HepG2 (cell line): ENCODE results near the gene CHMP1B. TPM values are rescaled to one million over a fixed set of nuclear protein-coding genes. Genes with fewer than 3 reads are reported as not detected.

ENCODE experiments used
- ATF4 ChIP-seq, 2 experiments: fragments of 450-650 bp in 1 of 2; sonication (generic) in 1 of 2; formaldehyde crosslinking; IDR thresholded peaks; 2 replicates each; pipeline versions ENCODE4 v1.5.0 to v1.8.0; 2020 to 2022; ENCODE audit warnings: mild to moderate bottlenecking in 1 of 2, missing genetic modification reagents in 1 of 2
- GFI1 ChIP-seq: sonication (generic); formaldehyde crosslinking; IDR thresholded peaks from 2 replicates; pipeline ENCODE4 v1.5.0; 2020; ENCODE audit warnings: missing genetic modification reagents, mild to moderate bottlenecking, borderline replicate concordance
- HMG20A ChIP-seq: IDR thresholded peaks from 2 replicates; pipeline ENCODE4 v1.6.1; 2016; ENCODE audit warnings: borderline replicate concordance
- HMGXB4 ChIP-seq, 2 experiments: sonication (generic) in 1 of 2; formaldehyde crosslinking in 1 of 2; IDR thresholded peaks; 2 replicates each; pipeline versions ENCODE4 v1.4.0 to v1.6.1; 2018 to 2020; ENCODE audit warnings: missing genetic modification reagents in 2 of 2, borderline replicate concordance in 1 of 2, low read depth in 1 of 2, mild to moderate bottlenecking in 1 of 2, missing biosample characterization in 1 of 2
- HOXA9 ChIP-seq: sonication (generic); formaldehyde crosslinking; IDR thresholded peaks from 2 replicates; pipeline ENCODE4 v1.8.1; 2022; ENCODE audit warnings: missing genetic modification reagents, mild to moderate bottlenecking, moderate library complexity, borderline replicate concordance
- HOXD1 ChIP-seq: sonication (generic); formaldehyde crosslinking; IDR thresholded peaks from 2 replicates; pipeline ENCODE4 v1.5.0; 2020; ENCODE audit warnings: missing genetic modification reagents
- IKZF1 ChIP-seq: fragments of 450-650 bp; IDR thresholded peaks from 2 replicates; pipeline ENCODE4 v1.7.1; 2016
- NCOR1 ChIP-seq: fragments of 200-600 bp; sonication (generic); IDR thresholded peaks from 2 replicates; pipeline ENCODE4 v1.7.0; 2017; ENCODE audit warnings: antibody characterized with exemption, low read length, borderline replicate concordance
- POGZ ChIP-seq: sonication (generic); formaldehyde crosslinking; IDR thresholded peaks from 2 replicates; pipeline ENCODE4 v1.4.0; 2020; ENCODE audit warnings: mild to moderate bottlenecking, missing genetic modification reagents
- SCMH1 ChIP-seq: sonication (generic); formaldehyde crosslinking; IDR thresholded peaks from 2 replicates; pipeline ENCODE4 v1.9.0; 2021; ENCODE audit warnings: missing genetic modification reagents, mild to moderate bottlenecking, borderline replicate concordance
- ZFP36L2 ChIP-seq: sonication (generic); formaldehyde crosslinking; IDR thresholded peaks from 2 replicates; pipeline ENCODE4 v1.4.0; 2020; ENCODE audit warnings: missing genetic modification reagents
- ZKSCAN5 ChIP-seq: sonication (generic); formaldehyde crosslinking; IDR thresholded peaks from 2 replicates; pipeline ENCODE4 v1.5.1; 2020; ENCODE audit warnings: mild to moderate bottlenecking, missing genetic modification reagents
- ZSCAN25 ChIP-seq: sonication (generic); formaldehyde crosslinking; IDR thresholded peaks from 2 replicates; pipeline ENCODE4 v1.8.0; 2022; ENCODE audit warnings: mild to moderate bottlenecking, missing genetic modification reagents
- polyA plus RNA-seq, 8 experiments: library from polyadenylated mRNA; depleted of rRNA in 3 of 8; stranded (reverse) in 7 of 8; unstranded in 1 of 8; fragments of >200 nt; fragmentation: Illumina TruSeq in 4 of 8; extraction: Trizol in 4 of 8; gene quantifications; 2 replicates each; pipeline versions ENCODE4 v1.2.1 to v1.2.3, GENCODE V29; 2011 to 2016; ENCODE audit warnings: low read depth in 4 of 8, missing spikeins in 1 of 8, mixed read lengths in 1 of 8; ENCODE audit not compliant: insufficient read depth in 1 of 8
- total RNA-seq, 5 experiments: library from RNA; depleted of rRNA; stranded (reverse); fragments of >200 nt; fragmentation: Illumina TruSeq; extraction: Trizol; gene quantifications; 2 replicates each; pipeline ENCODE4 v1.2.3, GENCODE V29; 2016; ENCODE audit warnings: low read depth in 1 of 5
- TF ChIP-seq, protein P1 (sequence below): sonication (generic); formaldehyde crosslinking; IDR thresholded peaks from 2 replicates; pipeline ENCODE4 v1.5.0; 2020; ENCODE audit warnings: mild to moderate bottlenecking, missing genetic modification reagents
- TF ChIP-seq, protein P2 (sequence below): sonication (generic); formaldehyde crosslinking; IDR thresholded peaks from 2 replicates; pipeline ENCODE4 v1.4.0; 2020; ENCODE audit warnings: missing genetic modification reagents, mild to moderate bottlenecking, borderline replicate concordance
- TF ChIP-seq, protein P3 (sequence below): sonication (generic); formaldehyde crosslinking; IDR thresholded peaks from 2 replicates; pipeline ENCODE4 v1.4.0; 2020; ENCODE audit warnings: missing genetic modification reagents
- TF ChIP-seq, protein P4 (sequence below): sonication (generic); formaldehyde crosslinking; IDR thresholded peaks from 2 replicates; pipeline ENCODE4 v1.5.1; 2020; ENCODE audit warnings: mild to moderate bottlenecking, missing genetic modification reagents, borderline replicate concordance

Gene CHMP1B
- total and polyA plus RNA-seq, 2 of the 13 experiments (the other 11 are each of a cell fraction or from before 2014, with no cell fraction given) = 18.8 to 20.2 TPM

DNA sequence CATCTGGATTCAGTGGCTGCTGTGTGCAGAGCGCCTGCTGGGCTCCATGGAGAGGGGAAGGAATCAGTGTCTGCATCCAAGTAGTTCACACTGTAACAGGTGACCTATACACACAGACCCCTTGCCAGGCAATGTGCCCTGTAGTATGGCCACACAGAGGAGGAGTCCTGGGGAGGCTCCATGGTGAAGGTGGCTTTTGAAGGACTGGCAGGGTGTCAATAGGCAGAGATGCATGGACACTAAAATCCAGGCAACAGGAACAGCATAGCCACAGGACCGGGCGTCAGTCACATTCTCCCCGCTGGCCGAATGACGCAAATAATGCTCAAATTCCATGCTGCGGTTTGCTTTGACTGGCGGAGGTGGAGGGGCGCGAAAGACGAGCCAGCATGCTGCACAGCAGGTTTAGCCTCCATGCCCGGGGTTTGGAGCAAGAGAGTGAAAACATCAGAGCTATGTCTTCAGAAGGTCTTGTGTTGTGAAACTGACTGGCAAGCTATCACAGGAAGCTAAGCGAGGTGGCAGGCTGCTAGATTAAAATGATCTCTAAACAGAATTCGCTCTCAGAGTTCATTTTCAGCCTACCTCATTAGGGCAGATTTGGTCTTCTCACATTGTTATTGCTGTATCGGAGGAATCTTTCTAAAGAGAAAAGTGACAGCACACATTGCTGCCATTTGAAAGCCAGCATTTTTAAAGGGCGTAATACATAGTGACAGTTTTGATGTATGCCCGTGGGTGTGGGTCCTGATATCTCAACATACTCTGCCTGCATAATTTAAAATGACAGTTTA lies 1.2 kb upstream of the CHMP1B start (continued):
- TF ChIP-seq, protein P1, sequence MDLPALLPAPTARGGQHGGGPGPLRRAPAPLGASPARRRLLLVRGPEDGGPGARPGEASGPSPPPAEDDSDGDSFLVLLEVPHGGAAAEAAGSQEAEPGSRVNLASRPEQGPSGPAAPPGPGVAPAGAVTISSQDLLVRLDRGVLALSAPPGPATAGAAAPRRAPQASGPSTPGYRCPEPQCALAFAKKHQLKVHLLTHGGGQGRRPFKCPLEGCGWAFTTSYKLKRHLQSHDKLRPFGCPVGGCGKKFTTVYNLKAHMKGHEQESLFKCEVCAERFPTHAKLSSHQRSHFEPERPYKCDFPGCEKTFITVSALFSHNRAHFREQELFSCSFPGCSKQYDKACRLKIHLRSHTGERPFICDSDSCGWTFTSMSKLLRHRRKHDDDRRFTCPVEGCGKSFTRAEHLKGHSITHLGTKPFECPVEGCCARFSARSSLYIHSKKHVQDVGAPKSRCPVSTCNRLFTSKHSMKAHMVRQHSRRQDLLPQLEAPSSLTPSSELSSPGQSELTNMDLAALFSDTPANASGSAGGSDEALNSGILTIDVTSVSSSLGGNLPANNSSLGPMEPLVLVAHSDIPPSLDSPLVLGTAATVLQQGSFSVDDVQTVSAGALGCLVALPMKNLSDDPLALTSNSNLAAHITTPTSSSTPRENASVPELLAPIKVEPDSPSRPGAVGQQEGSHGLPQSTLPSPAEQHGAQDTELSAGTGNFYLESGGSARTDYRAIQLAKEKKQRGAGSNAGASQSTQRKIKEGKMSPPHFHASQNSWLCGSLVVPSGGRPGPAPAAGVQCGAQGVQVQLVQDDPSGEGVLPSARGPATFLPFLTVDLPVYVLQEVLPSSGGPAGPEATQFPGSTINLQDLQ (CRISPR knock-in tag) = no peak
- no peak for TF ChIP-seq ZFP36L2 (CRISPR knock-in tag)
- TF ChIP-seq POGZ (CRISPR knock-in tag) = no peak
- no peak for TF ChIP-seq IKZF1
- TF ChIP-seq HOXA9 (CRISPR knock-in tag) = no peak
- TF ChIP-seq, protein P2, sequence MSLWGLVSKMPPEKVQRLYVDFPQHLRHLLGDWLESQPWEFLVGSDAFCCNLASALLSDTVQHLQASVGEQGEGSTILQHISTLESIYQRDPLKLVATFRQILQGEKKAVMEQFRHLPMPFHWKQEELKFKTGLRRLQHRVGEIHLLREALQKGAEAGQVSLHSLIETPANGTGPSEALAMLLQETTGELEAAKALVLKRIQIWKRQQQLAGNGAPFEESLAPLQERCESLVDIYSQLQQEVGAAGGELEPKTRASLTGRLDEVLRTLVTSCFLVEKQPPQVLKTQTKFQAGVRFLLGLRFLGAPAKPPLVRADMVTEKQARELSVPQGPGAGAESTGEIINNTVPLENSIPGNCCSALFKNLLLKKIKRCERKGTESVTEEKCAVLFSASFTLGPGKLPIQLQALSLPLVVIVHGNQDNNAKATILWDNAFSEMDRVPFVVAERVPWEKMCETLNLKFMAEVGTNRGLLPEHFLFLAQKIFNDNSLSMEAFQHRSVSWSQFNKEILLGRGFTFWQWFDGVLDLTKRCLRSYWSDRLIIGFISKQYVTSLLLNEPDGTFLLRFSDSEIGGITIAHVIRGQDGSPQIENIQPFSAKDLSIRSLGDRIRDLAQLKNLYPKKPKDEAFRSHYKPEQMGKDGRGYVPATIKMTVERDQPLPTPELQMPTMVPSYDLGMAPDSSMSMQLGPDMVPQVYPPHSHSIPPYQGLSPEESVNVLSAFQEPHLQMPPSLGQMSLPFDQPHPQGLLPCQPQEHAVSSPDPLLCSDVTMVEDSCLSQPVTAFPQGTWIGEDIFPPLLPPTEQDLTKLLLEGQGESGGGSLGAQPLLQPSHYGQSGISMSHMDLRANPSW (CRISPR knock-in tag) = no peak
- 0 out of 4 replicates have a peak, but pooled peaks of 1 of the 2 experiments have one; percentile 24 for TF ChIP-seq HMGXB4 (CRISPR knock-in tag; IDR thresholded peaks at IDR 0.05; ENCODE audit: borderline replicate concordance in 1 of 2, low read depth in 1 of 2)
- TF ChIP-seq, protein P3, sequence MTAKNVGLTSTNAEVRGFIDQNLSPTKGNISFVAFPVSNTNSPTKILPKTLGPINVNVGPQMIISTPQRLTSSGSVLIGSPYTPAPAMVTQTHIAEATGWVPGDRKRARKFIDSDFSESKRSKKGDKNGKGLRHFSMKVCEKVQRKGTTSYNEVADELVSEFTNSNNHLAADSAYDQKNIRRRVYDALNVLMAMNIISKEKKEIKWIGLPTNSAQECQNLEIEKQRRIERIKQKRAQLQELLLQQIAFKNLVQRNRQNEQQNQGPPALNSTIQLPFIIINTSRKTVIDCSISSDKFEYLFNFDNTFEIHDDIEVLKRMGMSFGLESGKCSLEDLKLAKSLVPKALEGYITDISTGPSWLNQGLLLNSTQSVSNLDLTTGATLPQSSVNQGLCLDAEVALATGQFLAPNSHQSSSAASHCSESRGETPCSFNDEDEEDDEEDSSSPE (CRISPR knock-in tag) = peak; percentile 89
- no peak for TF ChIP-seq ZSCAN25 (CRISPR knock-in tag)
- TF ChIP-seq HMG20A = no peak
- TF ChIP-seq ATF4 (CRISPR knock-in tag; IDR thresholded peaks at IDR 0.05) = peak in 1 of 2 experiments; percentile 87; a peak in 2 of 4 replicates
- no peak for TF ChIP-seq ZKSCAN5
- TF ChIP-seq HOXD1 (CRISPR knock-in tag) = no peak
- TF ChIP-seq GFI1 (CRISPR knock-in tag) = 0 out of 2 replicates have a peak, but pooled peaks have one; percentile 19
- TF ChIP-seq SCMH1 (CRISPR knock-in tag) = no peak
- TF ChIP-seq NCOR1 = no peak; the same call in 1 of the 2 replicates
- TF ChIP-seq, protein P4, sequence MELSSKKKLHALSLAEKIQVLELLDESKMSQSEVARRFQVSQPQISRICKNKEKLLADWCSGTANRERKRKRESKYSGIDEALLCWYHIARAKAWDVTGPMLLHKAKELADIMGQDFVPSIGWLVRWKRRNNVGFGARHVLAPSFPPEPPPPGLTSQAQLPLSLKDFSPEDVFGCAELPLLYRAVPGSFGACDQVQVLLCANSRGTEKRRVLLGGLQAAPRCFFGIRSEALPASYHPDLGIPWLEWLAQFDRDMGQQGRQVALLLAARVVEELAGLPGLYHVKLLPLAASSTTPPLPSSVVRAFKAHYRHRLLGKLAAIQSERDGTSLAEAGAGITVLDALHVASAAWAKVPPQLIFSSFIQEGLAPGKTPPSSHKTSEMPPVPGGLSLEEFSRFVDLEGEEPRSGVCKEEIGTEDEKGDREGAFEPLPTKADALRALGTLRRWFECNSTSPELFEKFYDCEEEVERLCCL (CRISPR knock-in tag) = no peak
